Stimulated activated naive CD8-positive, alpha-beta T cell treated with anti-CD3 and anti-CD28 coated beads, Interleukin-15, amount 100 ng/mL, for 72 hours (primary cell): ENCODE data around the gene KCNQ1.

Experiments
- ATAC-seq: fragments of 150-1000 bp; cut with Tn5 transposase; 2 replicates; pipeline ENCODE4 v1.10.0; 2021; ENCODE audit warnings: mild to moderate bottlenecking, moderate library complexity
- DNase-seq, 2 donors: peaks; one replicate each; pipeline ENCODE4 v3.0.0; 2021 to 2022
- H3K27ac Mint-ChIP-seq, 2 donors: one replicate each; pipeline ENCODE4 v1.8.0; 2022; ENCODE audit warnings: mild to moderate bottlenecking in 2 of 2, mixed read lengths in 2 of 2, moderate library complexity in 2 of 2
- H3K27me3 Mint-ChIP-seq: one replicate; pipeline ENCODE4 v1.8.0; 2022; ENCODE audit warnings: mixed read lengths
- H3K4me1 Mint-ChIP-seq: one replicate; pipeline ENCODE4 v1.8.0; 2022; ENCODE audit warnings: mild to moderate bottlenecking, mixed read lengths
- H3K4me3 Mint-ChIP-seq, 2 donors: one replicate each; pipeline ENCODE4 v1.8.0; 2022; ENCODE audit warnings: mild to moderate bottlenecking in 2 of 2, mixed read lengths in 2 of 2, moderate library complexity in 1 of 2
- H3K9me3 Mint-ChIP-seq, 2 donors: one replicate each; pipeline ENCODE4 v1.8.0; 2022; ENCODE audit warnings: mixed read lengths in 2 of 2

Gene KCNQ1

DNA sequence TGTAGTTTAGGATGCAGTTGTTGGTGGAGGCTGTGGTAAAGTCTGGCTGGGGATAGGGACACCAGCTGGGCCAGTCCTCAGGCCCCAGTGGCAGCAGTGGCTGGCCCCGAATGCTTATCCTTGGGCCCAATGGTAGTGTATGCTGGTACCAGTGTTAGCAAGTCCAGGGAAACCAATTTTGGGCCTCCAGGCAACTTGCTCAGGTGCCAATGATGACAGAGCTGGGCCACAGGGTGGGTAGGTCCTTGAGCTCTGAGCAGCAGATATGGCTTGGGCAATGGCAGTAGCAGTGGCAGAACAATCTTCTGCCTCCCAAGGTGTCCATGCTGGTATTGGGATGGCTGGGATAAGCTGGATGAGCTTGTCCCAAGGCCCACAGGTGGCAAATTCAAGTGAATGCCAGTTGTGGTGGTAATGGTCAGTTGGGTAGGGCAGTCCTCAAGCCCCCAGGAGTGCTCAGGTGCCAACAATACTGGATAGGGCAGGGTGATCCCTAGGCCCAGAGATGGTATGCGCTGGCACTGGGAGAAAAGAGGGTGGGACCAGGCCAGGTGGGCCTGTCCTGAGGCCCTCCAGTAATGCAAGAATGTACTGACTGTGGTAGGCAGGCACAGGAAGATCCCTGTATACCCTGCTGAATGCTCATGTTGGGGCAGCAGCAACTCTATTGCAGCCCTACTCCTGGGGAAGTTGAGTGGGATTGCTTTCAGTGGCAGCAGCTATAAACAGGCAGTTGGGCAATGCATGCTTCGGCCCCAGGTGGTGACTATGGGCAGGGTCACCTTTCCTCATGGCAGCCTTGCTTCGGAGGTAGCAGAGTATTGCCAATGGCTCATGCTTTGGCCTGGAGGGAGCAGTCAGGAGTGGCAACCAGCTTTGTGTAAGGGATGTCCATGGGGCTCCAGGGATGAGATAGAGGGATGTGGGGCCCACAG is 200.3 kb downstream of the KCNQ1 start:
- Mint-ChIP-seq H3K4me1 (no peaks in the 10 kb centered on the region), H3K4me3 (no peak overlapping the region), H3K27me3 (no peaks in the 10 kb centered on the region), H3K9me3 (peaks cover 58 to 82% of the 10 kb centered on the region in 2 donors), H3K27ac (no peak overlapping the region)
- no peak for DNase-seq
- no peak for ATAC-seq

DNA sequence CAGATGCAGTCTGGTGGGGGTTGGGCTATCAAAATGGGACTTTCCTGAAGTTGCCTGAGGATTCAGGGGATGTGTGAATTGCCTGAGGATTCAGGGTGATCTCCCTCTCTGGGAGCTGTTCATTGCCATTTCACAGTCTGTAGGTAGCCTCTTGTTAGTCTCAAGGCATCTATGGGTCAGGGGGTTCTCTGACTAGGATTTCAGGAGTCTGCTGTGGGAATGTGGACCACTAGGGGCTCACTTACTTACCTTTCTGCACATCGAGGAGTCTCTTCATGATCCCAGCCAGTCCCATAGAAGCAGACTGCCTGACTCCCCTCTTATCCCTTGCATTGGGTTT is 200.9 kb downstream of the KCNQ1 start:
- no peak for DNase-seq
- peaks cover 57 to 82% of the 10 kb centered on the region in 2 donors for H3K9me3 Mint-ChIP-seq
- no peaks in the 10 kb centered on the region for H3K27me3 Mint-ChIP-seq
- no peaks in the 10 kb centered on the region for H3K4me1 Mint-ChIP-seq
- ATAC-seq: no peak
- H3K27ac Mint-ChIP-seq: no peak overlapping the region
- H3K4me3 Mint-ChIP-seq: no peak overlapping the region

DNA sequence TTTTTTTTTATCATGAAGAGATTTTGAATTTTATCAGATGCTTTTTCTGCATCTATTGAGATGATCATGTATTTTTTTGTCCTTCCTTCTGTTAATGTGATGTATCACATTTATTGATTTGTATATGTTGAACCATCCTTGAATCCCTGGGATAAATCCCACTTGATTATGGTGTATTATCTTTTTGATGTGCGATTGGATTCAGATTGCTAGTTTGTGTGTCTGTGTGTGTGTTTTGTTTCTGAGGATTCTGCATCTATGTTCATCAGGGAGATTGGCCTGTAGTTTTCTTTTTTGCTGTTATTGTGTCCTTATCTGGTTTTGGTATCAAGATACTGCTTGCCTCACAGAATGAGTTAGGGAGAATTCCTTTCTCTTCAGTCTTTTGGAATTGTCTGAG is 202.4 kb downstream of the KCNQ1 start:
- ATAC-seq (no peak), DNase-seq (no peak)
- no peaks in the 10 kb centered on the region for H3K4me1 Mint-ChIP-seq
- no peaks in the 10 kb centered on the region for H3K27me3 Mint-ChIP-seq
- peaks cover 50 to 73% of the 10 kb centered on the region in 2 donors for H3K9me3 Mint-ChIP-seq
- no peak overlapping the region for H3K4me3 Mint-ChIP-seq
- no peak overlapping the region for H3K27ac Mint-ChIP-seq

DNA sequence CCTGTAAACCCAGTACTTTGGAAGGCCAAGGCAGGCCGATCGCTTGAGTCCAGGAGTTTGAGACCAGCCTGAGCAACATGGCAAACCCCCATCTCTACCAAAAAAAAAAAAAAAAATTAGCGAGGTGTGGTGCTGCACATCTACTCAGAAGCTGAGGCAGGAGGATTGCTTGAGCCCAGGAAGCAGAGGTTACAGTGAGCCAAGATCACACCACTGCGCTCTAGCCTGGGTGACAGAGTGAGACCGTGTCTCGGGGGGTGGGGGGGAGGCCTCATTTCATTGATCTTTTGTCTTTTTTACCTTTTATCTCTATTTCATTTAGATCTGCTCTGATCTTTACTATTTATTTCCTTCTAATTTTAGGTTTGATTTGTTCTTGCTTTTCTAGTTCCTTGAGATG is 203.1 kb downstream of the KCNQ1 start:
- DNase-seq: no peak
- no peak for ATAC-seq
- Mint-ChIP-seq H3K9me3 (peaks cover 44 to 65% of the 10 kb centered on the region in 2 donors), H3K4me3 (no peak overlapping the region), H3K27me3 (no peaks in the 10 kb centered on the region), H3K4me1 (no peaks in the 10 kb centered on the region), H3K27ac (no peak overlapping the region)

DNA sequence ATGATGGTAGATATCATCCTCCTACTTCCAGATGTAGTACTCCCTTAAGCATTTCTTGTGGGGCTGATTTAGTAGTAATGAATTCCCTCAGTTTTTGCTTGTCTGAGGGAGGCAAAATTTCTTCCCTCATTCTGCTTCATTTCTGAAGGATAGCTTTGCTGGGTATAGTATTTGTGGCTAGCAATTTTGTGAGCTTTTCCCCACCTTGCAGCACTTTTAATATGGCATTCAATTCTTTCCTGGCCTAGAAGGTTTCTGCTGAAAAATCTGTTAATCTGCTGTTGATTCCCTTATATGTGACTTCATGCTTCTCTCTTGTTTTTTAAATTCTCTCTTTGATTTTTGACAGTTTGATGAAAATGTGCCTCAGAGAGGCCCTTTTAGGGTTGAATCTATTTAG is 204.6 kb downstream of the KCNQ1 start:
- H3K9me3 Mint-ChIP-seq: peaks cover 32 to 51% of the 10 kb centered on the region in 2 donors
- H3K27me3 Mint-ChIP-seq: no peaks in the 10 kb centered on the region
- no peak overlapping the region for H3K4me3 Mint-ChIP-seq
- no peak for ATAC-seq
- H3K27ac Mint-ChIP-seq: no peak overlapping the region
- H3K4me1 Mint-ChIP-seq: no peaks in the 10 kb centered on the region
- DNase-seq: no peak

DNA sequence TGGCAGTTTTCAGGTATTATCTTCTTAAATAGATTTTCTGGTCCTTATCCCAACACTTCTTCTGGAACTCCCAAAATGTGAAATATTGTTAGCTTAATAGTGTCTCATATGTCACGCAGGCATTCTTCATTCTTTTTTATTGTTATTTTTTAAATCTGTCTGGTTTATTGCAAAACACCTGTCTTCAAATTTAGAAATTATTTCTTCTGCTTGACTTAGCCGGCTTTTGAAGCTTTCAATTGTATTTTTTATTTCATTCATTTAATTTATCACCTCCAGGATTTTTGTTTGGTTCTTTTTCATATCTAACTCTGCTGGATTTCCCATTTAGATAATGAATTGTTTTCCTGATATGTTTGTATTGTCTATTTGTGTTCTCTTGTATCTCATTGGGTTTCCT is 205.0 kb downstream of the KCNQ1 start:
- no peak for ATAC-seq
- Mint-ChIP-seq H3K4me3 (no peak overlapping the region), H3K4me1 (no peaks in the 10 kb centered on the region), H3K9me3 (peaks cover 27 to 46% of the 10 kb centered on the region in 2 donors), H3K27me3 (no peaks in the 10 kb centered on the region), H3K27ac (no peak overlapping the region)
- DNase-seq: no peak

DNA sequence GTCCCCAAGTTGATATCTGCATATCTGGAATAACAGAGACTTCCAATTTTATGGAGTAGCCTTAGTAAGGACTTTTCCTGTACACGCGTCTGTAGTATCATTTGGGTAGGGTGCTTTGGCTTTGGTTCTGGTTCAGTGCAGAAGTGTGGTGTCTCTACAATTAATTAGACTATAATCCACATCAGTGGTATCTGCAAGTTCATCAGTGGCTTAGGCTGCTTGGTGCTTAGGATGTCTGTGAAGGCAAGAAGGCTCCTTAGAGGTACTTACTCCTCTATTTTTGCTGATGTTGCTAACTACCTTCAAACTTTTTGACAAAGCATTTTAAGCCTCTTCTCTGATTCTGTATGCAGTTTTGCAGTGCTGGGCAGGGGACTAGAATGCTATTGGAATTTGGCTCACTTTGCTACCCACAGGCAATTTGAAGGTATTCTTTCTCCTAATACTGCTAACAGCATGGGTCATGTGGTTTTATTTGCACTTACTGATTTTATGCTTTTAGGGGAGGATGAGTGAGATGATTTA is 205.6 kb downstream of the KCNQ1 start:
- DNase-seq (no peak), ATAC-seq (no peak)
- no peaks in the 10 kb centered on the region for H3K4me1 Mint-ChIP-seq
- H3K27me3 Mint-ChIP-seq: no peaks in the 10 kb centered on the region
- no peak overlapping the region for H3K27ac Mint-ChIP-seq
- peaks cover 27 to 42% of the 10 kb centered on the region in 2 donors for H3K9me3 Mint-ChIP-seq
- H3K4me3 Mint-ChIP-seq: no peak overlapping the region

DNA sequence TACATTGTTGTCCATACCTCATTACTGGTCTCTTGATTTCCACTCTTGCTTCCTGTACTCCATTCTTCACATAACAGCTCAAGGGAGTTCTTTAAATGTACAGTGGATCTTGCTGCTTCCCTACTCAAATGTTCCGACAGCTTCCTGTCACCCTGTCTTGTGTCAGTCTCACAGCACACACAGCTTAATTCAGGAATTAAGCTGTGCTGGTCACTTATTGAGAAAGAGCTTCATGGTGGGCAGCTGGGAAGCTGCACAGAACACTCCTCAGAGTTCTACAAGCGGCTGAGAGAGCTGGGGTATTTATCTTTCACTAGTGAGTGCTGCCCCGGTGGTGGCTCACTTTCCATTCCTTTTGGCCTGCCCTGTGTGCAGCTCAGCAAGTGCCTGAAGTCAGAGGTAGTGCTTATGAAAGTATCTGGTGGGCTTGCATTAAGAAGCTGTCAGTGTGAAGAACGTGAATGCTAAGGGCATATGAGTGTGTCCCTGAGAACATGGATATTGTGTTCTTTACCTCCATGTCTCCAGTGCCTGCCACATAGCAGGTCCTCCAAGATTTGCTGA is 206.3 kb downstream of the KCNQ1 start:
- no peaks in the 10 kb centered on the region for H3K27me3 Mint-ChIP-seq
- peaks cover 27 to 37% of the 10 kb centered on the region in 2 donors for H3K9me3 Mint-ChIP-seq
- ATAC-seq (no peak), DNase-seq (no peak)
- no peak overlapping the region for H3K4me3 Mint-ChIP-seq
- peaks cover 6% of the 10 kb centered on the region for H3K4me1 Mint-ChIP-seq
- no peak overlapping the region for H3K27ac Mint-ChIP-seq

DNA sequence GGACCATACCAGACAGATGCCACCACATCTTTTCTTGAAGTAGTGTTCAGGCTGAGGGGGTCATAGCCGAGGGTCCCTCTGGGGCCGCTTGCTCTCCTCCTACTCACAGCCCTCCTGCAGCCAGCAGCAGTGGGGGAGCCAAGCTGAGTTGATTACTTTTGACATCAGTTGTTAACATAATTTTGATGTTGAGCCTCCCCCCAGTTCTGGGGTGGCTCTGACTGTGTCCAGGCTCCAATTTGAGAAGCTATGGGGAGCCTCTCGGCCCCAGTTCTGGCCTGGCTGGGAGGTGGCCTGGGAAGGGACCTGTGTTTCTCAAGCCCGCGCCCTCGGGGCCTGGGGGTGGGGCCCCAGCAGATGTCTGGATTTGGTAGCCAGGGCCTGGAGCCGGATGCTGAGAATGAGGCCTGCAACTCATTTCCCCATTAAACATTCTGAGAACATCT is 207.0 kb downstream of the KCNQ1 start:
- Mint-ChIP-seq H3K4me3 (no peak overlapping the region), H3K27ac (peak overlapping the region in 1 of 2 donors; percentile 6), H3K9me3 (peaks cover 27 to 37% of the 10 kb centered on the region in 2 donors), H3K27me3 (no peaks in the 10 kb centered on the region), H3K4me1 (peaks cover 13% of the 10 kb centered on the region)
- DNase-seq: no peak
- ATAC-seq: no peak

DNA sequence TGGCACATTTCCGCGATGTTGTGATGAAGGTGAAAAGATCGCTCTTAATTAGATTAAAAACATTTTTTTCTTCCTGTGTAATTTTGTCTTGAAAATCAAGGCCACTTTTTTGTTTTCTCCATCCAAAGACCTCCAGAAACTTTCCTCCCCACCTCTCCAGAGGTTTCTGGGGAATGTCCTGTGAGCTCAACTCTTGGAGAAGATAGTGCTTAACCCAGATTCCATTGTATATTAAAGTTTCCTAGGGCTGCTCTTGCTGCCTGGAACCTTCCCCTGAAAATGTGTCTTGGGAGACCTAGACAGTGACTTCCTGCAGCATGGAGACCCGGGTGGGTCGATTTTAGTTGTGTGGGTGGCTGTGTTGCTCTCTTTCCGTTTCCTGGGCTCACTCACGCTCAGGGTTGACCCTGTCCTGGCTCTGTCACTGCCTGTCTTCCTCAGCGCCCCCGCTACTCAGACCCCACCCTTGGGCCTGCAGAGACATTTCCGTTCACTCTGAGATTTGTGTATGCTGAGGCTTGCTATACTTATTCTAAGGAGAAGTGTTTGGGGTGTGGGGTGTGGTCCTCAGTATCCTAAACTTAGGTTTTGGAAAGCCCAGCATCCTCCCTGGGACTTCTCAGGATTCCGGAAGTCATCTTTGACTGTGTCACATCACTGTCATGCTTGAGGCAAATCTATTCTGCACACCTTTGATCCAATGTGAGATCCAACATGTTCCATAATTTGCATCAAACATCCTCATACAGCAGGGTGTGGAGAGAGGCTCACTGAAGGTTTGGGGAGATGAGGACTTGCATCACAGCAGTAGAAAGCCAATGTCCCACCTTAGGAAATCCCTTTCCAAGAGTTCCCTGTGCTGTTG is 207.8 kb downstream of the KCNQ1 start:
- H3K27ac Mint-ChIP-seq: no peak overlapping the region
- H3K4me1 Mint-ChIP-seq: peaks cover 14% of the 10 kb centered on the region
- peaks cover 21 to 29% of the 10 kb centered on the region in 2 donors for H3K9me3 Mint-ChIP-seq
- H3K4me3 Mint-ChIP-seq: no peak overlapping the region
- no peaks in the 10 kb centered on the region for H3K27me3 Mint-ChIP-seq
- DNase-seq: no peak
- no peak for ATAC-seq

DNA sequence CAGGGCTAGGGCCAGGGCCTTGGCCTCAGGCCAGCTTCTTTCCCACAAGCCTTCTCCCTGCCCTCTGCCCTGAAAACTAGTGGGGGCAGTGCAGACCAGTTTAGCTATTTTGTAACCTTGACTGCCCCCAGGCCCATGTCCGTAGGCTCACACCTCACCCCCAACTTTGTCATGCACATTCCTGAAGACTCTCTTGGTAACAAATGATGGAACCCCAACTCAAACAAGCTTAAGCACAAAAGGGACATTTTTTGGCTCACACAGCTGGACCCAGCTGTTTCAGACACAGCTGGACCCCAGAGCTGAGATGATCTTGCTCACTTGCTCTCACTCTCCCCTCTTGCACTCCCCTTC is 208.4 kb downstream of the KCNQ1 start:
- no peak for DNase-seq
- no peak for ATAC-seq
- Mint-ChIP-seq H3K27ac (no peak overlapping the region), H3K9me3 (peaks cover 21 to 25% of the 10 kb centered on the region in 2 donors), H3K27me3 (no peaks in the 10 kb centered on the region), H3K4me1 (peaks cover 14% of the 10 kb centered on the region), H3K4me3 (no peak overlapping the region)

DNA sequence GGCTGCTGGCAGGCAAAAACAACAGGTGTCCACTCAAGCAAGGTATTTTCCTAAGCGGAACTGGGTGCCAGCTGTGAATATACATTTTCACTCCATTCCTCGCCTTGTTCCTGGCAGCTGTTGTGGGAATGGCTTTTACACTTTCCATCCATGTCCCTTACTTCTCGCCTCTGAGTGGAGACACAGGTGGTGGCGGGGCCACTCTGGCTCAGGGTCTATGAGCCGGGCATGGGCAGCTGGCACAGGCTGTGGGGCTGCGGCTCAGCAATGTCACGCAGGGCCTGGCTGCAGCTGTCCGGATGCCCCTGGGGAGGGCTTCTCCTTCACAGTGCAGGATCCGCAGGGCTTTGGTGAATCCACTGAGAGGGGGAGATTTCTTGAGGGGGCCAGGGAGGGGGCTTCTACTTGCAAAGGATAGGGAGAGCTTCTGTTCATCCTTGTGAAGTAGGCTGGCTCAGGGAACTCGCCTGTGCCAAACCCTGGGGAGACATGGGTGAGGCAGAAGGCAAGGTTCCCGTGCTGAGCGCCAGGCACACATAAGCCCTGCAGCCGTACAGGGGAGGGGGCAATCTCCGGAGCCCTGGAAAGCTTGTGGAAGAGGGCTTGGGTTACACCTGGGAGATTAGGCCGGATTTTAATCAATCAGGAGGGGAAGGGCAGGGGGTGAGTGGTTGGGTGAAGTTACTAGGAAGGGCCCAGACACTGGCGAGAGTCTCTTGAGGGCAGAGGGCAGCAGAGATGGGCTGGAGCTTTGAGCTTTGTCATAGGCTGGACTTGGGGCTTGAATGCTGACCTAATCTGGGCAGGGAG is 209.3 kb downstream of the KCNQ1 start:
- ATAC-seq (no peak), DNase-seq (no peak)
- peaks cover 19 to 22% of the 10 kb centered on the region in 2 donors for H3K9me3 Mint-ChIP-seq
- H3K27ac Mint-ChIP-seq: peak overlapping the region in 1 of 2 donors; percentile 57
- H3K4me3 Mint-ChIP-seq: no peak overlapping the region
- H3K4me1 Mint-ChIP-seq: peaks cover 14% of the 10 kb centered on the region
- no peaks in the 10 kb centered on the region for H3K27me3 Mint-ChIP-seq

DNA sequence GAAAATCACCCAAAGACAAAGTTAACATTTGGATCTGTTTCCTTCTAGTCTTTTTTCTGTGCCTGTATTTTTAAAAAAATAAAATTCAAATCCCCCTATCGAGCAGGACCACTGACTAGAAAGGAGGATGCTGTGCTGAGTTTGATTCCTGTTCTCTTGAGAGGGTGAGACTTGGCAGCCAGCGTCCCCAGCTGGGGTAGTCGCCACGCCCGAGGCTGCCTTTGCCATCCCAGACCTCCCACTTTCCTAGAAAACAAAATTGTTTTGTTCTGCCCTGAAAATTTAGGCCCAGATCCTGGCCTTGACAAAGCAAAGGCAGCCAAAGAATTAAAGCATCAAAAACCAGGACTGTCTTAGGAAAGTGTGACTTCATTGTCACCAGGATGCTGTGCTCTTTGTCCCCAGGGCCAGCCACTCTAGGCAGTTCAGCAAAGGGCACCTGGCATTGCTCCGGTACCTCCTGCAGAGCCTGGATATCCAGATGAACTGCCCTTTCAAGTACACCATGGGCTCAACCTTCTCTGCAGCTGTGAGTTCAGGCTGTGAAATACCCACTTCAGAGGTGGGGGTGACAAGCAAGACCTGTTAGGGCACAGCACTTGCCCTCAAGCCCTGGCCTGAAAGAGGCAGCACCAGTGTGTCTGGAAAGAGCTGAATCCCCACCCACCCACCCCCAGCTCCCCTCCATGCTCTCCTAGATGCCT is 210.4 kb downstream of the KCNQ1 start:
- DNase-seq (no peak), ATAC-seq (no peak)
- no peak overlapping the region for H3K27ac Mint-ChIP-seq
- H3K27me3 Mint-ChIP-seq: no peaks in the 10 kb centered on the region
- H3K4me3 Mint-ChIP-seq: no peak overlapping the region
- peaks cover 9 to 11% of the 10 kb centered on the region in 2 donors for H3K9me3 Mint-ChIP-seq
- H3K4me1 Mint-ChIP-seq: peaks cover 14% of the 10 kb centered on the region

DNA sequence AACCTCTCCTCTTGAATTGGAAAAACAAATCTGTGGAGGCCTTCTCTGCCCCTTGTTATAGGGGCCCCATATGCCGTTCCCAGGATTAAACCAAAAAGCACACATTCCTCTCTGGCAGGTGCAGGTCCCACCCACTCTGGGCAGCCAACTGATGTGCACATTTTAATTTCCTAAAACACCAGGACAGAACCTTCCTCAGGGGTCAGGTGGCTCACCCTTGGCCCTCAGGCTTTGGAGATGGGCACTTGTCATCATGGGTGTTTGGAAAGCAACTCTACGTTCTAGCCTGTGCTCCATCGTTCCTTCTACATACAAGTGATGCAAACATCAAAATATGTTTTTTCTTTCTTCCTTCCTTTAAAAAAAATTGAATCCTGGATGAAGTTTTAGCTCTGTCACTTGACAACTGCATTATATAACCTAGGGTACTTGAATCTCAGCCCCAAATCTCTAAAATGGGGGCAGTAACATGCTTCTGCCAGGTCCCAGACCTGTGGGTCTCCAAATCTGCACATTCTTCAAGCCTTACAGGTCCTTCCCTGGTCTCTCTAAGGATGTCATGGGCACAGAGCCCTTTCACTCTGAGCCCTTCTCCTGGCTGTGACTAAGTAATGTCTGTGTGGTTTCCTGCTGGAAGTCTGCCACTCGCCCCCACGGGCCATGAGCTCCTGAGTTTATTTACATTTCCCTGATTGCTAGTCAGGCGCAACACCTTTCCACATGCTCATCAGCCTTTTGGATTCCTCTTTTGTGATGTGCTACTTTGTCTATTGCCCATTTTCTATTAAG is 211.2 kb downstream of the KCNQ1 start:
- Mint-ChIP-seq H3K4me1 (peaks cover 14% of the 10 kb centered on the region), H3K27ac (peak overlapping the region in 1 of 2 donors; percentile 64), H3K4me3 (no peak overlapping the region), H3K9me3 (peaks cover 1 to 3% of the 10 kb centered on the region in 2 donors), H3K27me3 (no peaks in the 10 kb centered on the region)
- ATAC-seq (no peak), DNase-seq (no peak)
